HG03139 (cell line): ENCODE data around the gene KDM4B.

Experiments used
- ATAC-seq: cut with Tn5 transposase; IDR thresholded peaks from one replicate; pipeline ENCODE4 v1.9.1; 2021; ENCODE audit not compliant: unreplicated experiment

Gene KDM4B

DNA sequence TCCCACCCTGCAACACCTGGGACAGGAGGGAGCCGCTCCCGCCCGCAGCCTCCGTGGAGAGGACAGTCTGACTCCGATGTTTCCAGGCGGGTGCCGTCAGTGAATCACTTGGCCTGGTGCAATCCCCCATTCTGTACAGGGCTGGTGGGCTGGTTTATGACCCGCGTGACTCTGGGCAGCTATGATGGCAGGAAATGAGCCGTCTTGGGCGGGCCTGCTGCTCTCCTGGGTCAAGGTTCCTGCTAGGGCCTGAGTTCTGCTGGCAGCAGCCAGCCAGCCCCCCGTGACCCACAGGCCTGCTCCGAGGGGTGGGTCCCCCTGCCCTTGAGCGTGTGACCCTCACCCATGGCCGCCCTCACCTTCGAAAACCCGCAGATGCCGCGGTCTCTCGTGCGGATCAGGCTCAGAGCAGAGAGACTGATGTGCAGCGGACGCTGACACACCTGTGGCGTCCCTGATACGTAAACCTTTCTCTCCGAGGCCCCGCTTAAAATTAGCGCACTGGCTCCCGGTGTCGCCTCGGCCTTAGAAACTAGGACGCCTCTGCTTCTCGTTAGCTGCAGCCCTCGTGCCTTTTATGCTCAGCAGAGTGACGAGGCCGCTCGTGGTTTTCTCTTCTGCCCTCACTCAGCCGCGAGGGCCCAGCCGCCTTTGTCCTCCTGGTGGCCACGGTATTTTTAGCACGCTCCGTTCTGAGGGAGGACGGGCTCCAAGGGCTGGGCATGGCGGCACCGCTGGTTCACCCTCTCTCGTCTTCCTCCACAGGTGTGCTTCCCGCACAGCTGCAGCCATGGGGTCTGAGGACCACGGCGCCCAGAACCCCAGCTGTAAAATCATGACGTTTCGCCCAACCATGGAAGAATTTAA is 63.4 kb downstream of the KDM4B start:
- ATAC-seq, result no peak

- ATAC-seq, result no peak
These were observed 66.3 kb downstream of the KDM4B start for GRCh38 chr19:5035105-5035761.

DNA sequence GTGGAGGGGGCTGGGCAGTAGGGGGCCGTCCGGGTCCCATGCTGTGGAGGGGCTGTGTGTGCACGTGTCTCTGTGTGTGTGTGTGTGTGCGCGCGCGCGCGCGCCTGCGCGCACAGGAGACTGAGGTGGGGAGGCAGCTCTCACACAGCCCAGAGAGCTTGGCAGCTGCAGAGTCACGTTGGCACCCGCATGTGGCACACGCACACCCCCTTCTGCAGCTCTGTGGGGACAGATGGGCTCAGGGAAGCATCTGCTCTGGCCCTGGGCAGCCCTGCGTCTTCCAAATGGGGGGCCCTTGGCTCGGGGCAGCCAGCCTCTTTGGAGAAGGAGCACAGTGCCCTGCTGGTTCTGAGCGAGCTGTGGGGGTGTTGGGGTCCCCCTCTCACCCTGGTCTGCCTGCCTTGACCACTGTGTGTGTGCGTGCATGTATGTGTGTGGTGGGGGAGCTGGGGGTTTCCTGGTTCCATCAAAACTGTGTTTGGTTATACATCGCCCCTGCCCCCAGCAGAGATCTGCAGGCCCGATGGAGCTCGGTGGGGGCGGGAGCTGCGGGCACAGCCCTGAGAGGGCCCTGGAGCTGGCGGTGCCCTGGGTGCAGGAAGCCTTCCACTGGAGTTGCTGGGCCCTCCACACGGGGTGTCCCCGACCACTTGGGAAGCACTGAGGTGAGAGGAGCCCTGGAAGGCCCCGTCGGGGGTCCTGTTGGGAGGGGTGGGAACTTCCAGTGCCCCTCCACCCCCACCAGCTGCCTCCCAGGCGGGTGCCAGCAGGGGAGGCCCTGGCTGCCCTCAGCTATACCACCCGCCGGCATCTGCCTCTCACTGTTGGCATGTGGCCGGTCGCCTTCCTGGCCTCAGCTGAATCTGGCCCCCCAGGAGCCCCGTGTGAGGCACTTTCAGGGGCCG is 67.1 kb downstream of the KDM4B start:
- ATAC-seq, result no peak

DNA sequence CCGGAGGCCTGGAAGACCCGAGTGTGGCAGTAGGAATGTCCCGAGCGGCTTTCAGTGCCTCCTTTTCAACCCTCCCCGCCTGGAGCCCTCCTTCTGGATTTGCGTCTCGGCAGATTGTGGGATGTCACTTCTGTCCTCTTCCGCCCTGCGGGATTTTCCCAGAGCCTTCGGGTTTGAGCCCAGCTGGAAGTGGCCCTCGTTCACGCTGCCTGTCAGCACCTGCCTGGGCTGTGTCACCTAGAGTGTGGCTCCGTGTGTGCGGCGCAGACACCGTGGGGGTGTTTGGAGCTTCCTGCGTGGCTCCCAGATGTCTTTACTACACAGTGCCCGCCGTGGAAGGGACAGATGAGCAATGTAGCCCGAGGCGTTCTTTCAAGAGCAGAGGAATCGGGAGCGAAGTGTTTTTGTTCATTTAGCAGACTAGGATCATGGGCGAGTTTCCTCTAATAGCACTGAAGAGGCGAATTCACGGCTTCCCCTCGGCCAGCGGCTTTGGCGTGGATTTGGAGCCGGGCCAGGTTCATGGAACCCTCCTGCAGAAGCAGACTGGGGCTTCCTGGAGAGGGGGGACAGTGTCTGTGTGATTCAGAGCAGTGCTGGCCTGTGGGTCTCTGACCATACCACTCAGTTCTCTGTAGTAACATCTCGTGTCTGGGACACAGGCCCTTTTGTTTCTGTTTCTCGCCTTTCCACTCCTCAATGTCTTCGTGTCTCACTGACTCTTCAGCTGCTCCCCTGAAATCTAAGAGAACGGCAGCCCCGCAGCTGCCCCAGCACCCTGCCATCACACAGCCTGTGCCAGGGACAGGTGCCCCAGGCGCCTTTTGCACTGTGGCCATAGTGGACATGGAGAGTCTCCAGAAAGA is 68.0 kb downstream of the KDM4B start:
- no peak for ATAC-seq

DNA sequence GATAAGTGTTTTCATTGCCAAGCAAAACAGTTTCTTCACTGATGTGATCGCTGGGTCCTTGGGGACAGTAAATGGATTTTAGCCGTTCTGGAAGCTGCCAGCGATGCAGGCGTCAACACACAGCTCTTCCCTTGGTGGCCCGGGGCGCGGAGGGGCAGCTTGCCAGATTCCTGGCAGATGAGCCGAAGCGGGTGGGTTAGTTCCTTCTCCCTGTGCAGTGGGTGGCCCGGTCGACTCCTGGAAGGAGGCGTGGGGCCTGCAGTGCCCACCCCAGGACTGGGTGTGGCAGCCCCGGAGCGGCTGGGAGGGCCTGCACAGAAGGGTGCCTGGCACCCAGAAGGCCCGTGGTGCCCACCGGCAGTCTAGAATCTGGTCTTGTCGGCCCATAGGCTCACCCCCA is 69.0 kb downstream of the KDM4B start:
- ATAC-seq, result no peak

DNA sequence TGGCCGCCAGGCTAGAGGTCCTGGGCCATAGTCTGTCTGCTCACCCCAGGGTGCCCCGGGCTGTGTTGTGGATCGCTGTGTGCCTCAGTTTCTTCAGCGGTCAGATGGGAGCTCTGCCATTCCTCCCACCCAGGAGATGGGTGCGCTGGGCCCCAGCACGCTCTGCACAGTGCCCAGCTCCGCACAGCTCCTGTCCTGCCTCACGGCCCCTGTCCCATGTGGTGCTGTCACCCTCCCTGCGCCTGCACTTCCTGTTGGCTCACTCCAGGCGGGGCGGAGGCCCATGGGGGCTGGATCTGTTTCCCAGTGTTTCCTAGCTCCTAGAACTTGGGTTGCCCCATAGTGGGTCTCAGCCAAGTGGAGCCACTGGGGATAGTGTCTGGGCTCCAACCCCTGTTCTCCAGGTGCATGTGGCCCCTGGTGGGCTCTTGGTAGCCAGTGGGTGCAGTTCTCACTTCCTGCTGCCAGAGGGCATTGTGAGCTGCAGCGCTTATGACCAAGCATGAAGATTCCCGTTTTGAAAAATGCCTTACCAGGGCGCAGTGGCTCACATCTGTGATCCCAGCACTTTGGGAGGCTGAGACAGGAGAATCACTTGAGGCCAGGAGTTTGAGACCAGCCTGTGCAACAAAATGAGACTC is 69.8 kb downstream of the KDM4B start:
- ATAC-seq, result no peak

DNA sequence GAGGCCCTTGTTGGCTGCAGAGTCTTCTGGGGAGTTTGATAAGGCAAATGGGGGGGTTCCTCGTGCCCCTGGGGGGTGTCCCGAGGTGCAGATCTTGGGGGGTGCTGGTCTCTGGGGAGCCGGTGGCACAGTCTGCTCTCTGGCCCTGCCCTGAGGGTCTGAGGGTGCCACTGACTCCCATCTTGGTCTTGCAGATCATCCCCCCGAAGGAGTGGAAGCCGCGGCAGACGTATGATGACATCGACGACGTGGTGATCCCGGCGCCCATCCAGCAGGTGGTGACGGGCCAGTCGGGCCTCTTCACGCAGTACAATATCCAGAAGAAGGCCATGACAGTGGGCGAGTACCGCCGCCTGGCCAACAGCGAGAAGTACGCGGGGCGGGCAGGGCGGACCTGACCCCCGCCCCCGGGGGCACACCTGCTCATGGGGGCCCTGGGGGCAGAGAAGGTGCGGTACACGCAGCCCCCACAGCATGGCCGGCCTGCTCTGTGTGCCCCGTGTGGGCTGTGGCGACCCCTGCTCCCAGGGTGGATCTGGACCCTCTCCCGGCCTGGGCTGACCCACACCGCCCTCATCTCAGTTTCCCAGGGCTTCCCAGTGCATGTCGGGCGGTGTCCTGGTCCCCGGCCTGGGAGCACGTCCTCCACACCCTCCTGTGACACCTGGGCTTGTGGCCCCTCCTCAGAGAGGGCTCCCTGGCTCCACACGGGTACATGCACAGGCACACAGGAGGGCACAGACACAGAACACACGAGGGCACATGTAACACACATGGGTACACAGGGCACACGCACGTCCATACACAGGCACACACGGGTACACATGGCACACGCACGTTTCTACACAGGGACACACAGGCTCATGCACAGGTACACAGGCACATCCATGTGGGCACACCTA is 71.0 kb downstream of the KDM4B start:
- no peak for ATAC-seq

GRCh38 chr19:5040544-5041167 is 71.7 kb downstream of the KDM4B start:
- ATAC-seq, result no peak

DNA sequence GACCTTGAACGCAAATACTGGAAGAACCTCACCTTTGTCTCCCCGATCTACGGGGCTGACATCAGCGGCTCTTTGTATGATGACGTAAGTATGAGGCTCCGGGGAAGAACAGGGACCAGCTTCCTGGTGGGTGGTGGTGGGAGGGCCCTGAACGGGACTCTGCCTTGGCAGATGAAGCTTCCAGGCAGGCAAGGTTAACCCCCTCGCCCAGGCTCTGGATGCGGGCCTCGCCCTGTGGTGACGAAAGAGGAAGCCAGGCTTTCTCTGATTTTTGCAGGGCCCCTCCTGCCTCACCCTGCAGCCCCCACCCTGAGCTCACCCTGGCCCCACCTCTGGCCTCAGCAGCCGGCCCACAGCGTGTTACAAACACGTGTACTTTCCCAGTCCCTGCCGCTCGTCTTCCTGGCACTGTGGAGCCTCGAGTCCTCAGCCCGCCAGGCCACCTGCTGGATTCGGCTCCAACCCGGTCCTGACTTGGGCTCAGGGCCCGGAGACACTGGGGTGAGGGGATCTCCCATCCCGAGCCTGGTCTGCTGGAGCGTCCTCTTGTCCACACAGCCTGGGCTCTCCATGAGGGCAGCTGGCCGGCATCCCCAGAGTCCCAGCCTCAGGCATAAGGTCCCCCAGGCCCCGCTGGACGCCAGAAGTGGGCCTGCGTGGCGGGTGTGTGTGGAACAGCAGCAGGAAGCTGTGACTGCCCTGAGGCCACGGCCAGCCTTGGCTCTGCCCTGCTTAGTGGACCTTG is 72.4 kb downstream of the KDM4B start:
- no peak for ATAC-seq

GRCh38 chr19:5041913-5042187 is 72.9 kb downstream of the KDM4B start:
- ATAC-seq, result no peak

DNA sequence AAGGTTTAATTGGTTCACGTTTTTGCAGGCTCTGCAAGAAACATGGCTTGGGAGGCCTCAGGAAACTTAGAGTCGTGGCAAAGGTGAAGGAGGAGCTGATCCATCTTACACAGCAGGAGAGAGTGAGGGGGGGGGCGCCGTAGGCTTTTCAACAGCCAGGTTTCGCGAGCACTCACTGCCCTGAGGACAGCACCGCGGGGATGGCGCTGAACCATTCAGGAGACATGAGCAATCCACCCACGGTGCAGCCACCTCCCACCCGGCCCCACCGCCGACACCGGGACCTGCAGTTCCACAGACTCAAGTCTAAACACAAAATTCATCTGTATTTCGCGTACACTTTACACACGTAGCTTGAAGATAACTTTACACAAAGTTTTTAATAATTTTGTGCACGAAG is 73.6 kb downstream of the KDM4B start:
- no peak for ATAC-seq

- no peak for ATAC-seq
These were observed 76.1 kb downstream of the KDM4B start for GRCh38 chr19:5045029-5045428.

GRCh38 chr19:5045956-5046338 is 77.0 kb downstream of the KDM4B start:
- ATAC-seq, result no peak

GRCh38 chr19:5046339-5047039 is 77.6 kb downstream of the KDM4B start:
- no peak for ATAC-seq

DNA sequence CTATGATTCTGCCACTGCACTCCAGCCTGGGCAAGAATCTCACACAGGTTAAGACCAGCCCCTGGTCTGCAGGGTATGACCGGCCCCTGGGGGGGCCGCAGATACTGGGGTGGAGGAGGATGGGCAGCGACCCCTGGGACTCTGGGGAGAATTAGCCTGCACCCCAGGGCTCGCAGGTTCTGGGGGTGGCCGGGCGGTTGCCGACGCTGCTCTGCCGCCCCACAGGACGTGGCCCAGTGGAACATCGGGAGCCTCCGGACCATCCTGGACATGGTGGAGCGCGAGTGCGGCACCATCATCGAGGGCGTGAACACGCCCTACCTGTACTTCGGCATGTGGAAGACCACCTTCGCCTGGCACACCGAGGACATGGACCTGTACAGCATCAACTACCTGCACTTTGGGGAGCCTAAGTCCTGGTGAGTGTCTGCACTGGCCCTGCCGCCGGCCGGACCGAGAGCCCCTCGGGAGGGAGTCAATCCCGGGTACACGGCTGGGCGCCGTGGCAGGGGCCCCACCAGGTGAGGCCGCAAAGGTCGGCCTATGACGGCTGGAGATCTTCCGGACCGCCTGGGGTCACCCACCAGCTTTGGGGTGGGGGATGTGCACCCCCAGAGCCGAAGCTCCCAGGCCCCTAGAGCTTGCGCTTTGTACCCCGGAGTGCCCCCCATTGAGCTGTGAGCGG is 78.5 kb downstream of the KDM4B start:
- no peak for ATAC-seq

DNA sequence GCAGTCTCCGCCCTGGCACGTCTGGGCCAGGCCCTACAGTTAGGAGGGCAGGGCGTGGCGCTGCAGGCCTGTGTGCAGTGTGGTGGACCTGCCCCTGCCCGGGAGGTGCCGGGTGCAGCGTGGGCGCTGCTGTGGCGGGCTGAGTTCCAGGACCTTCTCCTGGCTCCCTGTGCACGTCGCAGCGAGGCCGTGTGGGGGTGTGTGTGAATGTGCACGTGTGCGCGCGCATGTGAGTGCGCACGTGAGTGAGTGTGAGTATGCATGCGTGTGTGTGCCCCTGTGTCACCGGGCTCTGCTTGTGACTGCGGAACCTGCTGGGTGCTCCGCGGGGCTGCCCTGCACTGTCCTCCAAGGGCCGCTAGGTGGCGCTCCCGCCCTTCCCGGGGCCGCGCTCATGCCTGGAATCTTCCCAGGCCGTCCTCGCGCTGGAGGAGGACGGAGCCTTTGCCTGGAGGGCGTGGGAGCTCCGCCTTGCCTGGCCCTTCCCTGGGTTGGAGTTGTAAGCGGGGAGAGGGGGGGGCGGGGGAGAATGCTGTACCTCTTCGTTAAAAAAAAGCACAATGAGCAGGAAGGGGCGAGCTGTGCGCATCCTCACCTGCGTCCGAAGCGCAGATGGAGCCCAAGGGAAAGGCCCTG is 79.3 kb downstream of the KDM4B start:
- no peak for ATAC-seq
